Breast epithelium (tissue), 4 donors: ENCODE data around the gene SALL2. TPM values are rescaled to one million over a fixed set of nuclear protein-coding genes. Genes with fewer than 3 reads are reported as not detected.

Experiments
- DNase-seq, 2 donors: peaks; one replicate each; pipeline ENCODE4 v3.0.0-alpha.2; 2019; ENCODE audit warnings: low spot score in 2 of 2
- H3K27ac ChIP-seq, 2 donors: fragments of 200-600 bp; sonication (generic) in 1 of 2; one replicate each; pipeline ENCODE4 v1.5.1; 2016 to 2019; ENCODE audit warnings: mild to moderate bottlenecking in 1 of 2
- H3K27me3 ChIP-seq, 2 donors: fragments of 200-600 bp; sonication (generic) in 1 of 2; one replicate each; pipeline versions ENCODE4 v1.5.1 to v1.6.0; 2017 to 2019; ENCODE audit warnings: control low read depth in 1 of 2, mild to moderate bottlenecking in 1 of 2
- H3K36me3 ChIP-seq: fragments of 200-600 bp; one replicate; pipeline ENCODE4 v1.5.1; 2019
- H3K4me1 ChIP-seq, 2 donors: fragments of 200-600 bp; sonication (generic); one replicate each; pipeline ENCODE4 v1.5.1; 2016 to 2019; ENCODE audit warnings: control low read depth in 1 of 2
- H3K4me3 ChIP-seq, 3 donors: fragments of 200-600 bp; sonication (generic); 1 replicate in 2 of 3; 2 replicates in 1 of 3; pipeline ENCODE4 v1.5.1; 2016 to 2019; ENCODE audit warnings: mild to moderate bottlenecking in 3 of 3, moderate library complexity in 2 of 3
- H3K9me3 ChIP-seq, 2 donors: fragments of 200-600 bp; sonication (generic) in 1 of 2; one replicate each; pipeline ENCODE4 v1.5.1; 2016 to 2019; ENCODE audit warnings: control low read depth in 1 of 2
- POLR2A ChIP-seq: fragments of 450-650 bp; IDR thresholded peaks from one replicate; pipeline ENCODE4 v1.6.1; 2016; ENCODE audit warnings: antibody characterized with exemption, mild to moderate bottlenecking, moderate library complexity
- POLR2AphosphoS5 ChIP-seq, 3 donors: sonication (generic); formaldehyde crosslinking; IDR thresholded peaks; one replicate each; pipeline ENCODE4 v1.6.1; 2017; ENCODE audit warnings: antibody characterized with exemption in 3 of 3
- intact Hi-C: fragments of 100-400 bp; cut with DNase I; formaldehyde crosslinking; loops from one replicate; pipeline ENCODE4 v1.15.1; 2023; ENCODE audit warnings: low total_unique reads
- total RNA-seq, 3 donors: library from RNA; depleted of rRNA; stranded (reverse); fragments of >200 nt; gene quantifications; one replicate each; pipeline ENCODE4 v1.1.0, GENCODE V29; 2016
- TF ChIP-seq, protein P1 (sequence below), 3 donors: fragments of 450-650 bp; IDR thresholded peaks; one replicate each; pipeline ENCODE4 v1.5.1; 2016 to 2017; ENCODE audit warnings: antibody characterized with exemption in 3 of 3, mild to moderate bottlenecking in 3 of 3, moderate library complexity in 3 of 3

Gene SALL2
- total RNA-seq, 3 donors from 2014 or later: 3.0 to 11.8 (median 10.7) TPM

DNA sequence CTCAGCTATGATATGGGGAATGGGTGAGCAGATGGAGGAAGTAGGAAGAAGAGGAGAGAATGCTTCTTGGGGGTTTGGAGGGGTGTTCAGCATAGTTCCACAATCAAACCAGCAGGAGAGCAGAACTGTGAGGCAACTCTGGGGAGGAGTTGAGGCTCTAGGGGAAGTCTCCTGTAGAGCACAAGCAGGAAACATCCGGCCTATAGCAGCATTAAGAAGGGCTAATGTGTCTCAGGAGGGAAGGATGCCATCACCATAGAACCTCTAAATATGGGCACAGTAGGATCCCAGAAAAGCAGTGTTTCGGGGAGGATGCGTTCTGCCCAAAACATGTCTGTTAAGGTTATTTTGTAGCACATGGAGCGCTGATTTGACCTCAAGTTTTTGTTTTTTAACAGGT, 8.4 kb upstream of the SALL2 start:
- H3K4me3 ChIP-seq: no peak overlapping the region
- intact Hi-C loops: no loop called here
- no peak overlapping the region for H3K27ac ChIP-seq
- H3K9me3 ChIP-seq: no peaks in the 10 kb centered on the region
- no peaks in the 10 kb centered on the region for H3K4me1 ChIP-seq
- no peaks in the 10 kb centered on the region for H3K36me3 ChIP-seq
- TF ChIP-seq POLR2AphosphoS5 (IDR thresholded peaks at IDR 0.05) (no peak), POLR2A (no peak)
- TF ChIP-seq, protein P1, sequence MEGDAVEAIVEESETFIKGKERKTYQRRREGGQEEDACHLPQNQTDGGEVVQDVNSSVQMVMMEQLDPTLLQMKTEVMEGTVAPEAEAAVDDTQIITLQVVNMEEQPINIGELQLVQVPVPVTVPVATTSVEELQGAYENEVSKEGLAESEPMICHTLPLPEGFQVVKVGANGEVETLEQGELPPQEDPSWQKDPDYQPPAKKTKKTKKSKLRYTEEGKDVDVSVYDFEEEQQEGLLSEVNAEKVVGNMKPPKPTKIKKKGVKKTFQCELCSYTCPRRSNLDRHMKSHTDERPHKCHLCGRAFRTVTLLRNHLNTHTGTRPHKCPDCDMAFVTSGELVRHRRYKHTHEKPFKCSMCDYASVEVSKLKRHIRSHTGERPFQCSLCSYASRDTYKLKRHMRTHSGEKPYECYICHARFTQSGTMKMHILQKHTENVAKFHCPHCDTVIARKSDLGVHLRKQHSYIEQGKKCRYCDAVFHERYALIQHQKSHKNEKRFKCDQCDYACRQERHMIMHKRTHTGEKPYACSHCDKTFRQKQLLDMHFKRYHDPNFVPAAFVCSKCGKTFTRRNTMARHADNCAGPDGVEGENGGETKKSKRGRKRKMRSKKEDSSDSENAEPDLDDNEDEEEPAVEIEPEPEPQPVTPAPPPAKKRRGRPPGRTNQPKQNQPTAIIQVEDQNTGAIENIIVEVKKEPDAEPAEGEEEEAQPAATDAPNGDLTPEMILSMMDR (IDR thresholded peaks at IDR 0.05): no peak
- DNase-seq: no peak
- peaks cover 0 to 3% of the 10 kb centered on the region in 2 donors for H3K27me3 ChIP-seq

GRCh38 chr14:21533294-21533693, 7.1 kb upstream of the SALL2 start:
- Histone ChIP-seq H3K36me3 (no peaks in the 10 kb centered on the region), H3K4me1 (no peaks in the 10 kb centered on the region), H3K27me3 (peaks cover 0 to 3% of the 10 kb centered on the region in 2 donors), H3K27ac (no peak overlapping the region), H3K9me3 (no peaks in the 10 kb centered on the region), H3K4me3 (no peak overlapping the region)
- TF ChIP-seq, protein P1 (IDR thresholded peaks at IDR 0.05): no peak
- TF ChIP-seq POLR2AphosphoS5 (IDR thresholded peaks at IDR 0.05) (no peak), POLR2A (no peak)
- no peak for DNase-seq
- intact Hi-C loops: no loop called here

GRCh38 chr14:21529515-21529914, 3.4 kb upstream of the SALL2 start:
- H3K4me1 ChIP-seq: peaks cover 0 to 5% of the 10 kb centered on the region in 2 donors
- no peaks in the 10 kb centered on the region for H3K9me3 ChIP-seq
- H3K27ac ChIP-seq: no peak overlapping the region
- TF ChIP-seq POLR2A (no peak), POLR2AphosphoS5 (IDR thresholded peaks at IDR 0.05) (no peak)
- TF ChIP-seq, protein P1 (IDR thresholded peaks at IDR 0.05): no peak
- intact Hi-C loops: no loop called here
- H3K27me3 ChIP-seq: peaks cover 0 to 3% of the 10 kb centered on the region in 2 donors
- H3K4me3 ChIP-seq: no peak overlapping the region
- H3K36me3 ChIP-seq: no peaks in the 10 kb centered on the region
- no peak for DNase-seq

- DNase-seq: no peak
- H3K27ac ChIP-seq: no peak overlapping the region
- H3K27me3 ChIP-seq: peaks cover 0 to under 1% of the 10 kb centered on the region in 2 donors
- no peaks in the 10 kb centered on the region for H3K36me3 ChIP-seq
- TF ChIP-seq, protein P1 (IDR thresholded peaks at IDR 0.05): no peak
- TF ChIP-seq POLR2A: no peak
- TF ChIP-seq POLR2AphosphoS5 (IDR thresholded peaks at IDR 0.05): no peak
- H3K4me3 ChIP-seq: no peak overlapping the region
- no peaks in the 10 kb centered on the region for H3K9me3 ChIP-seq
- intact Hi-C loops: no loop called here
- peaks cover 0 to 5% of the 10 kb centered on the region in 2 donors for H3K4me1 ChIP-seq
These were observed 2.5 kb upstream of the SALL2 start for GRCh38 chr14:21528381-21529348.

GRCh38 chr14:21527318-21527679, 1.2 kb upstream of the SALL2 start:
- H3K9me3 ChIP-seq: no peaks in the 10 kb centered on the region
- H3K27me3 ChIP-seq: no peaks in the 10 kb centered on the region
- H3K27ac ChIP-seq: no peak overlapping the region
- DNase-seq: no peak
- H3K4me3 ChIP-seq: peak overlapping the region in 1 of 3 donors; percentile 91
- TF ChIP-seq POLR2A: no peak
- no peak for TF ChIP-seq POLR2AphosphoS5 (IDR thresholded peaks at IDR 0.05)
- TF ChIP-seq, protein P1 (IDR thresholded peaks at IDR 0.05): no peak
- no peaks in the 10 kb centered on the region for H3K36me3 ChIP-seq
- intact Hi-C loops: no loop called here
- H3K4me1 ChIP-seq: peaks cover 0 to 5% of the 10 kb centered on the region in 2 donors
